NAMALWA (cell line): ENCODE results near the gene MACROD2.

Experiments used
- DNase-seq: peaks from one replicate; pipeline ENCODE4 v3.0.0-alpha.2; 2015; ENCODE audit warnings: low spot score

Gene MACROD2

DNA sequence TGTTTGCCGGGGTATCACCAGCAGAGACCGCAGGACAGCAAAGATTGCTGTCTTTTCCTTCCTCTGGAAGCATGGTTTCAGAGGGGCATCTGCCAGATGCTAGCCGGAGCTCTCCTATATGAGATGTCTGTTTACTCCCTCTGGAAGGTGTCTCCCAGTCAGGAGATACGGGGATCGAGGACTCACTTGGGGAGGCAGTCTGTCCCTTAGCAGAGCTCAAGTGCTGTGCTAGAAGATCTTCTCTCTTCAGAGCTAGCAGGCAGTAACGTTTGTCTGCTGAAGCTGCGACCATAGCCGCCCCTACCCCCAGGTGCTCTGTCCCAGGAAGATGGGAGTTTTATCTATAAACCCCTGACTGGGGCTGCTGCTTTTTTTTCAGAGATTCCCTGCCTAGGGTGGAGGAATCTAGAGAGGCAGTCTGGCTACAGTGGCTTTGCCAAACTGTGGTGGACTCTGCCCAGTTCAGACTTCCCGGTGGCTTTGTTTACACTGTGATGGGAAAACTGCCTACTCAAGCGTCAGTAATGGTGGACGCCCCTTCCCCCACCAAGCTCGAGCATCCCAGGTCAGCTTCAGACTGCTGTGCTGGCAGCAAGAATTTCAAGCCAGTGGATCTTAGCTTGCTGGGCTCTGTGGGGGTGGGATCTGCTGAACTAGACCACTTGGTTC is 475.0 kb downstream of the MACROD2 start:
- no peak for DNase-seq

- DNase-seq: no peak
These were observed 475.8 kb downstream of the MACROD2 start for GRCh38 chr20:14470977-14471661.

DNA sequence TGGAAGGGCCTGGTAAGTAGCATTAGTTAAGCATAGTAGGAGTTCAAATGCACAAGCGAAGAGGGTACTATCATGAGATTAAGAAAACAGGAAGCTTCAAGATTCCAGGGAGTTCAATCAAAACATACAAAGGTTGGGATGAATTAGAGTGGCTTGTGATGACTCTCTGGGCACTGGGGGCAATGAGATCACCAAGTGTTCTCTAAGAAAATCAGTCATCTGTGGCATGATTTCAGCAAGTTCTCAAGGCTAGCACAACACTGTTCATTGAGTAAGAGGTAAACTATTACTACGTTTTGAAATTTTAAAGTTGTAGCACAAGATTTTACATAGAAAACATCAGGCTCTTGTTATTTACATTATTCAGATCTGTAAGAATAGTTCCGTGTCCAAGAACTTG is 481.8 kb downstream of the MACROD2 start:
- DNase-seq: no peak

- no peak for DNase-seq
These were observed 482.8 kb downstream of the MACROD2 start for GRCh38 chr20:14478126-14478525.

DNA sequence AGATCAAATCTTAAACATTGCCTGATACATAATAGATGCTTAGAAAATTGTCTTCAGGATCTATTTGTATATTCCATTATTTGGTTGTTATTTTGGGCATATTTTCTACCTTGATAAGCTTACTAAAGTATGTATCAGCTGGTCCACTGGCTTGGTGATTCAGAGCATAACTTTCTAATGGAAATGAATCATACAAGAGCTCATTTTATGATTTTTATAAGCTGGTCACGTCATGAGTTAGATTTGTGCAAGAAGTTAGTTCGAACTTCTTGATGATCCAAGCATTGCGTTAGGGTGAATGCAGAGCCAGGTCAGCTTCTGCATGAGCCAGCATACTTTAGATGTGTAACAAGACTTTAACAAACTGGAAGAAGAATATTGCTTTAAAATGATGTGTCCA is 486.5 kb downstream of the MACROD2 start:
- no peak for DNase-seq

- no peak for DNase-seq
These were observed 492.9 kb downstream of the MACROD2 start for GRCh38 chr20:14488212-14488611.

- DNase-seq: no peak
These were observed 493.6 kb downstream of the MACROD2 start for GRCh38 chr20:14488756-14489479.

- DNase-seq: no peak
These were observed 494.2 kb downstream of the MACROD2 start for GRCh38 chr20:14489544-14489943.

DNA sequence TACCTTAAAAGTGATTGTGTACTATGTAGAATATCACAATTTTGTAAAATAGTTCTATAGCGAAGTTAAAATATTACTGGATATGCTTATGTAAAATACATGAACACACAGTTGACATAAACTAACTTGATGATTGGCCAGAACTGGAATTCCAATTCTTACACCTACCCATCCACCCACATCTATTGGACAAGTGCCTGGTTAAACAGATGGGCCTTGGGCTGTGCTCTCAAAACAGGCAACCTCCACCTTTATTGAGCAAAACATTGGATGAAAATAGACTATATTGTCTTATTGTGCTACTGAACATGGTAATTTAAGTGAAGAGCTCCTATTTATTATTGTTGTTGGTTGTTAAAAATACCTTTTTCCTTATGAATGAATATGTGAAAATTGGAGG is 496.1 kb downstream of the MACROD2 start:
- no peak for DNase-seq

DNA sequence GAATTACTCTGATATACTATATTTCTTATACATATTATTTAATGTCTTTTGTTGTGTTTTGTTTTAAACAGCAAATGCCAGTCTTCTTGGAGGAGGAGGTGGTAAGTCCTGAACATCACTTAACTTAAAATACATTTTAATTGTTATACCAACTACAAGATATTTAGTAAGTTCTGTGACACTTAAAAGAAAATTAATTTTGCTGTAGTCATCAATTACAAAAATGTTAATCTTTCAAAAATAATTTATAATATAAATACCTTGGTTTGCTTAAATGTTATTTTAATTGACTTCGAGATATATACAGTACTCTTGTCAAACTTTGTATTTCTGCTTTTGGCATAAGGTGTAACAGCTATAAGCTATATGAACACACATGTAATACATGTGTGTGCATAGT is 498.1 kb downstream of the MACROD2 start:
- DNase-seq: no peak

GRCh38 chr20:14494355-14494754 is 499.0 kb downstream of the MACROD2 start:
- DNase-seq: no peak

GRCh38 chr20:14495066-14495465 is 499.8 kb downstream of the MACROD2 start:
- no peak for DNase-seq

- DNase-seq: no peak
These were observed 501.7 kb downstream of the MACROD2 start for GRCh38 chr20:14497004-14497403.

DNA sequence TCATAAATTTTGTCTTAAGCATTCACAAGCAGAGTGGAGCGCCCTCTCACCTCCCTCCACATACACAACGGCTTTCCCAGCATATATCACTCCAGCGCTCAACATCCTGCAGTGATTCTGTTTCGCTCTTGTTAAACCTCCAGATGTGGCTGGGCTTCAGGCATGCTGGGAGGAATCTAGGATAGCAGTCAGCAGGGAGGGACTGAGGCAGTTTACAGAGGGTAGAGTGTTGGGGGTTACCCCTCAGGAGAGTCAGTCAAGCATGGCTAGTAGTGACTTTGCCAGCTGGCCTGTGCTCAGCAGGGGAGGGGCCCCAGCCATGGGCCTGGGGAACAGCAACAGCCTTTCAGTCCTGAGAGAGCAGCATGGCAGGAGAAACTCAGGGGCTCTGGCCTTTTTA is 503.5 kb downstream of the MACROD2 start:
- no peak for DNase-seq

GRCh38 chr20:14505476-14505875 is 510.2 kb downstream of the MACROD2 start:
- DNase-seq: no peak

DNA sequence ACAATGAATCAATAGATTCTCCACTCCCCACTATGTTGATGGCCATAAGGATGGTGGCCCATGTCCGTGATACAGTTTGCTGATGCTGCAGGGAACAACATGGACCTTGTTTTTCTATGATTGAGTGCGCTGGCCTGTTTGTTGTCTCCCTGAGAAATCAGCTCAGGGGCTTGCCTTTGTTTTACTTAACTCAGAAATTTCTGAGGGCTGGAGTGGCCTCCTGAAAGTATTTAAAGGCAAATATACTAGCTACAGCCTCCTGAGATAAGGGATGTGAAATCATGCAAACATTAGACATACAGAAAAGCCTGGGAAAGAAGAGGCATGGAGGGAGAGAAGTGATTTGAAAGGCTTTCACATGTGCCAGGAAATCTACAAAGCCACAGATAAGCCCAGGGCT is 512.4 kb downstream of the MACROD2 start:
- DNase-seq: no peak

GRCh38 chr20:14510341-14510740 is 515.0 kb downstream of the MACROD2 start:
- DNase-seq: no peak

- DNase-seq: no peak
These were observed 517.5 kb downstream of the MACROD2 start for GRCh38 chr20:14512839-14513238.

DNA sequence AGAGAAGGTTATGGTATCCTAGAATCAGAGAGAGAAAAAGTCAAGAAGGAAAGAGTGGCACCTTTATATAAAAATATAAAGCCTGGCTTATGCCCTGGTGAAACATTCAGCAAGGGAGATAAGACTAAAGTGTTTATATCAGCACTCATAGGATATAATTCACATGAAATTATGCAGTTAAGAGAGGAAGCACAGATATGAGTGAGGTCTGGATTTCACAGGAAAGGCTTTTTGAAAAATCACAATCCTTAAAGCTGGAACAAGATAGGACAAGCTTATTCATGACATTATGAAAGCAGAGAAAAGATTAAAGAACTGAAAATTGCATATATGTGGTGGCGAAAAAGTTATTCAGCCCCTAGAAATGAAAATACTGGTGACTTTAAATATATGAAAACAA is 523.3 kb downstream of the MACROD2 start:
- no peak for DNase-seq

GRCh38 chr20:14521016-14521415 is 525.7 kb downstream of the MACROD2 start:
- no peak for DNase-seq

DNA sequence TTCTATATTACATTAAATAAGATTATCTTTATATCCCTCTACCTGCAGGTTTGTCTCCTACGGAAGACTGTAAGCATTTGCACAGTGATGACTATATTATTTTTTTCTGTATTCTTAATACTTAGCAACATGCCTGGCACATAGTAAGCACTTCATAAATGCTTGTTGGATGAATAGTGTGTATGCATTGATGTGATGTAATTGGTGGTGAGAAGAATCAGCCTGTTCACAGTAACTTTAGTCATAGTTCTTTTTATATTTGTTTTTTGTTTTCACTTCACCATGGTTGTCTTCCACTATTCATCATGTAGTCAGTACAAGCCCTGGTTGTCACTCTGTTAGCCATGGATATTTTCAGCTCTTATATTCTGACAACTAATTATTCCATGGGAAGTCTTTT is 526.1 kb downstream of the MACROD2 start:
- DNase-seq: no peak

GRCh38 chr20:14522595-14522994 is 527.3 kb downstream of the MACROD2 start:
- no peak for DNase-seq

GRCh38 chr20:14523090-14523489 is 527.8 kb downstream of the MACROD2 start:
- no peak for DNase-seq
